Nephron (organoid): ENCODE measurements around the gene GLOD4.

Experiments
- H3K27ac Mint-ChIP-seq, 3 experiments: 2 replicates each; pipeline ENCODE4 v1.8.0; 2020; ENCODE audit warnings: mixed read lengths in 3 of 3, mild to moderate bottlenecking in 2 of 3, moderate library complexity in 1 of 3
- H3K27me3 Mint-ChIP-seq: 2 replicates; pipeline ENCODE4 v1.8.0; 2021; ENCODE audit warnings: low read depth, mild to moderate bottlenecking, moderate library complexity, mixed read lengths
- H3K36me3 Mint-ChIP-seq: 2 replicates; pipeline ENCODE4 v1.8.0; 2020; ENCODE audit warnings: low read depth, mixed read lengths
- H3K4me1 Mint-ChIP-seq: 2 replicates; pipeline ENCODE4 v1.8.0; 2020; ENCODE audit warnings: mixed read lengths
- H3K4me3 Mint-ChIP-seq, 3 experiments: 2 replicates each; pipeline ENCODE4 v1.8.0; 2020; ENCODE audit warnings: mild to moderate bottlenecking in 3 of 3, mixed read lengths in 3 of 3, moderate library complexity in 2 of 3
- H3K9me3 Mint-ChIP-seq: 2 replicates; pipeline ENCODE4 v1.8.0; 2020; ENCODE audit warnings: mixed read lengths
- TF ChIP-seq, protein P1 (sequence below), 3 experiments: fragments of 200-600 bp; sonication (generic); IDR thresholded peaks; one replicate each; pipeline ENCODE4 v1.5.0; 2021; ENCODE audit warnings: antibody characterized with exemption in 3 of 3; ENCODE audit not compliant: unreplicated experiment in 3 of 3

Gene GLOD4

GRCh38 chr17:732067-732901 lies 49.8 kb downstream of the GLOD4 start, which contains the start of gene TLCD3A:
Gene TLCD3A (plus strand): TSS chr17:732596. CDS start chr17:732648, 52 bp downstream.
- H3K27me3 Mint-ChIP-seq: no peaks in the 10 kb centered on the region
- no peaks in the 10 kb centered on the region for H3K9me3 Mint-ChIP-seq
- TF ChIP-seq, protein P1, sequence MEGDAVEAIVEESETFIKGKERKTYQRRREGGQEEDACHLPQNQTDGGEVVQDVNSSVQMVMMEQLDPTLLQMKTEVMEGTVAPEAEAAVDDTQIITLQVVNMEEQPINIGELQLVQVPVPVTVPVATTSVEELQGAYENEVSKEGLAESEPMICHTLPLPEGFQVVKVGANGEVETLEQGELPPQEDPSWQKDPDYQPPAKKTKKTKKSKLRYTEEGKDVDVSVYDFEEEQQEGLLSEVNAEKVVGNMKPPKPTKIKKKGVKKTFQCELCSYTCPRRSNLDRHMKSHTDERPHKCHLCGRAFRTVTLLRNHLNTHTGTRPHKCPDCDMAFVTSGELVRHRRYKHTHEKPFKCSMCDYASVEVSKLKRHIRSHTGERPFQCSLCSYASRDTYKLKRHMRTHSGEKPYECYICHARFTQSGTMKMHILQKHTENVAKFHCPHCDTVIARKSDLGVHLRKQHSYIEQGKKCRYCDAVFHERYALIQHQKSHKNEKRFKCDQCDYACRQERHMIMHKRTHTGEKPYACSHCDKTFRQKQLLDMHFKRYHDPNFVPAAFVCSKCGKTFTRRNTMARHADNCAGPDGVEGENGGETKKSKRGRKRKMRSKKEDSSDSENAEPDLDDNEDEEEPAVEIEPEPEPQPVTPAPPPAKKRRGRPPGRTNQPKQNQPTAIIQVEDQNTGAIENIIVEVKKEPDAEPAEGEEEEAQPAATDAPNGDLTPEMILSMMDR (IDR thresholded peaks at IDR 0.05; ENCODE audit: unreplicated experiment in 3 of 3): no peak
- H3K4me3 Mint-ChIP-seq: peak within 1 kb of the TSS; percentile 90 to 95 (median 94)
- peak within 1 kb of the TSS; percentile 16 to 85 (median 61) for H3K27ac Mint-ChIP-seq
- H3K4me1 Mint-ChIP-seq: peaks cover 21% of the 10 kb centered on the region
- peaks cover 10% of the 10 kb centered on the region for H3K36me3 Mint-ChIP-seq

DNA sequence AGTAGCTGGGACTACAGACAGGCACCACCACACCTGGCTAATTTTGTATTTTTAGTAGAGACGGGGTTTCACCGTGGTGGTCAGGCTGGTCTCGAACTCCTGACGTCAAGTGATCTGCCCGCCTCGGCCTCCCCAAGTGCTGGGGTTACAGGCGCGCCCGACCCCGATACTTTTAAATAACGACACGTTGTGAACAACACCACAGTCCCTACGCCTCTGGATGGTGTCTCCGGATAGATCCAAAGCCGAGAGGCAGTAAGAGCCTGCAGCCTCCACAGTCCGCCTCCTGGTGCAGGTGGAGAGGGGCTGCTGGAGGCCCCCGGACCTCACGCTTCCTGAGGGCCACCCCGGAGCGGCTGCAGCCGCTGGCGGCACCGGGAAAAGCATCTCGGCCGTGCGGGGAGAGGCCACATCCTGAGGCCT lies 50.4 kb downstream of the GLOD4 start:
- H3K27ac Mint-ChIP-seq: no peak overlapping the region
- H3K27me3 Mint-ChIP-seq: peaks cover 4% of the 10 kb centered on the region
- H3K4me1 Mint-ChIP-seq: peaks cover 21% of the 10 kb centered on the region
- H3K9me3 Mint-ChIP-seq: no peaks in the 10 kb centered on the region
- peaks cover 9% of the 10 kb centered on the region for H3K36me3 Mint-ChIP-seq
- peak overlapping the region; percentile 80 to 87 (median 81) for H3K4me3 Mint-ChIP-seq
- TF ChIP-seq, protein P1 (IDR thresholded peaks at IDR 0.05; ENCODE audit: unreplicated experiment in 3 of 3): no peak

GRCh38 chr17:728911-729310 lies 53.2 kb downstream of the GLOD4 start:
- Mint-ChIP-seq H3K9me3 (no peaks in the 10 kb centered on the region), H3K4me3 (peak overlapping the region in 1 of 3 experiments; percentile 62), H3K36me3 (no peaks in the 10 kb centered on the region), H3K27ac (no peak overlapping the region), H3K4me1 (peaks cover 18% of the 10 kb centered on the region), H3K27me3 (peaks cover 11% of the 10 kb centered on the region)
- TF ChIP-seq, protein P1 (IDR thresholded peaks at IDR 0.05; ENCODE audit: unreplicated experiment in 3 of 3): no peak

GRCh38 chr17:726271-726919 lies 55.7 kb downstream of the GLOD4 start:
- Mint-ChIP-seq H3K4me3 (no peak overlapping the region), H3K9me3 (no peaks in the 10 kb centered on the region), H3K36me3 (no peaks in the 10 kb centered on the region), H3K27me3 (peaks cover 11% of the 10 kb centered on the region), H3K27ac (no peak overlapping the region), H3K4me1 (peaks cover 10% of the 10 kb centered on the region)
- TF ChIP-seq, protein P1 (IDR thresholded peaks at IDR 0.05; ENCODE audit: unreplicated experiment in 3 of 3): no peak

- H3K27ac Mint-ChIP-seq: no peak overlapping the region
- H3K27me3 Mint-ChIP-seq: peaks cover 11% of the 10 kb centered on the region
- H3K4me3 Mint-ChIP-seq: no peak overlapping the region
- H3K36me3 Mint-ChIP-seq: no peaks in the 10 kb centered on the region
- H3K9me3 Mint-ChIP-seq: no peaks in the 10 kb centered on the region
- peaks cover 6% of the 10 kb centered on the region for H3K4me1 Mint-ChIP-seq
- TF ChIP-seq, protein P1 (IDR thresholded peaks at IDR 0.05; ENCODE audit: unreplicated experiment in 3 of 3): no peak
Observed at GRCh38 chr17:725746-726145, 56.3 kb downstream of the GLOD4 start.
